ENCODE data around the gene DNAJC15. TPM values are rescaled to one million over a fixed set of nuclear protein-coding genes. Genes with fewer than 3 reads are reported as not detected.

DNAJC15 gene
- total and polyA plus RNA-seq, 11 donors: 12.8 to 39.2 (median 25.9) TPM

- Histone ChIP-seq H3K4me1 (peaks cover 0 to 18% (median 5%) of the 10 kb centered on the region in 12 donors), H3K4me3 (no peak overlapping the region), H3K27ac (no peak overlapping the region), H3K36me3 (no peaks in the 10 kb centered on the region), H3K27me3 (peaks cover 0 to 3% (median 0%) of the 10 kb centered on the region in 9 donors), H3K9me3 (no peaks in the 10 kb centered on the region)
- 29 to 37% (median 35%) methylated on average over 4 of the region's 4 CpGs for WGBS, 4 donors
- DNase-seq (peak in 1 of 5 donors; percentile 22), ATAC-seq (peak; percentile 55 to 76 (median 74))
- intact Hi-C loops (cut with DNase I): loop anchor here in 9 of 10 donors (2.0 to 10.0 kb wide), 13 partner anchors 45 to 537 kb away; no protein-coding TSS in a partner anchor
- TF ChIP-seq CTCF (IDR thresholded peaks at IDR 0.05): peak in 11 of 12 donors; percentile 14 to 65 (median 45)
- TF ChIP-seq POLR2A (IDR thresholded peaks at IDR 0.05): no peak
Observed at GRCh38 chr13:43132257-43132656, 108.9 kb downstream of the DNAJC15 start.

- TF ChIP-seq CTCF (IDR thresholded peaks at IDR 0.05) (no peak), POLR2A (IDR thresholded peaks at IDR 0.05) (no peak)
- no peak overlapping the region for H3K27ac ChIP-seq
- H3K9me3 ChIP-seq: no peaks in the 10 kb centered on the region
- H3K4me1 ChIP-seq: peaks cover 0 to 13% (median 2%) of the 10 kb centered on the region in 12 donors
- no peaks in the 10 kb centered on the region for H3K36me3 ChIP-seq
- H3K4me3 ChIP-seq: no peak overlapping the region
- ATAC-seq (no peak), DNase-seq (no peak)
- H3K27me3 ChIP-seq: peaks cover 0 to 3% (median 0%) of the 10 kb centered on the region in 9 donors
- intact Hi-C loops (cut with DNase I): loop anchor here in 9 of 10 donors (2.0 to 10.0 kb wide), 13 partner anchors 46 to 538 kb away; no protein-coding TSS in a partner anchor
- 72 to 80% (median 80%) methylated on average over 5 of the region's 5 CpGs for WGBS, 4 donors
Observed at GRCh38 chr13:43132911-43133310, 109.5 kb downstream of the DNAJC15 start.

GRCh38 chr13:43133792-43134191, 110.4 kb downstream of the DNAJC15 start:
- 79 to 92% (median 86%) methylated on average over 4 of the region's 4 CpGs for WGBS, 4 donors
- TF ChIP-seq POLR2A (IDR thresholded peaks at IDR 0.05) (no peak), CTCF (IDR thresholded peaks at IDR 0.05) (no peak)
- Histone ChIP-seq H3K4me3 (no peak overlapping the region), H3K27me3 (peaks cover 0 to 3% (median 0%) of the 10 kb centered on the region in 9 donors), H3K4me1 (peaks cover 0 to 7% (median 0%) of the 10 kb centered on the region in 12 donors), H3K36me3 (no peaks in the 10 kb centered on the region), H3K9me3 (no peaks in the 10 kb centered on the region), H3K27ac (no peak overlapping the region)
- intact Hi-C loops (cut with DNase I): loop anchor here in 9 of 10 donors (2.0 to 10.0 kb wide), 13 partner anchors 46 to 539 kb away; no protein-coding TSS in a partner anchor
- no peak for ATAC-seq
- DNase-seq: no peak

GRCh38 chr13:43134868-43135267, 111.5 kb downstream of the DNAJC15 start:
- Histone ChIP-seq H3K4me3 (no peak overlapping the region), H3K27me3 (peaks cover 0 to 3% (median 0%) of the 10 kb centered on the region in 9 donors), H3K27ac (no peak overlapping the region), H3K4me1 (peaks cover 0 to 3% (median 0%) of the 10 kb centered on the region in 12 donors), H3K36me3 (no peaks in the 10 kb centered on the region), H3K9me3 (no peaks in the 10 kb centered on the region)
- intact Hi-C loops (cut with DNase I): loop anchor here in 8 of 10 donors (5.0 to 10.0 kb wide), 10 partner anchors 48 to 540 kb away; no protein-coding TSS in a partner anchor
- no peak for ATAC-seq
- TF ChIP-seq POLR2A (IDR thresholded peaks at IDR 0.05): no peak
- no peak for TF ChIP-seq CTCF (IDR thresholded peaks at IDR 0.05)
- WGBS, 4 donors: 86 to 90% (median 89%) methylated on average over 7 of the region's 7 CpGs
- no peak for DNase-seq

All from heart left ventricle (tissue), 16 donors.